SK-N-SH treated with all-trans-retinoic acid at 6 μM for 48 hours (cell line): ENCODE data around the gene TRIB2.

ENCODE experiments used
- ATAC-seq: fragments of 200-7000 bp; cut with Tn5 transposase; 3 replicates; pipeline ENCODE4 v1.9.1; 2020; ENCODE audit warnings: mild to moderate bottlenecking, moderate library complexity
- ARNTL ChIP-seq: fragments of 450-650 bp; formaldehyde crosslinking; IDR thresholded peaks from 2 replicates; pipeline ENCODE4 v1.5.0; 2020; ENCODE audit warnings: low read depth, mild to moderate bottlenecking, moderate library complexity, borderline replicate concordance
- CSDC2 ChIP-seq: fragments of 250-450 bp; sonication (Bioruptor Pico); IDR thresholded peaks from 2 replicates; pipeline ENCODE4 v1.5.0; 2020; ENCODE audit warnings: mild to moderate bottlenecking, moderate library complexity
- ESRRG ChIP-seq: fragments of 250-450 bp; sonication (Bioruptor Pico); IDR thresholded peaks from 2 replicates; pipeline ENCODE4 v1.6.1; 2021; ENCODE audit warnings: mild to moderate bottlenecking
- ISL1 ChIP-seq: fragments of 250-450 bp; sonication (Bioruptor Pico); IDR thresholded peaks from 2 replicates; pipeline ENCODE4 v2.1.2; 2022; ENCODE audit warnings: mild to moderate bottlenecking, moderate library complexity
- OSR1 ChIP-seq: fragments of 250-450 bp; sonication (Bioruptor Pico); IDR thresholded peaks from 2 replicates; pipeline ENCODE4 v1.8.0; 2022; ENCODE audit warnings: moderate library complexity, mild to moderate bottlenecking, inconsistent platforms
- PPARA ChIP-seq: fragments of 250-450 bp; sonication (Bioruptor Pico); IDR thresholded peaks from 2 replicates; pipeline ENCODE4 v1.5.0; 2020; ENCODE audit warnings: mild to moderate bottlenecking, borderline replicate concordance
- RARB ChIP-seq: fragments of 250-450 bp; sonication (Bioruptor Pico); IDR thresholded peaks from 2 replicates; pipeline ENCODE4 v1.8.0; 2021; ENCODE audit warnings: mild to moderate bottlenecking, moderate library complexity
- SNAI2 ChIP-seq: fragments of 250-450 bp; sonication (Bioruptor Pico); IDR thresholded peaks from 2 replicates; pipeline ENCODE4 v1.5.0; 2020; ENCODE audit warnings: mild to moderate bottlenecking, moderate library complexity
- TOX ChIP-seq: fragments of 250-450 bp; sonication (Bioruptor Pico); IDR thresholded peaks from 2 replicates; pipeline ENCODE4 v1.8.0; 2021; ENCODE audit warnings: mild to moderate bottlenecking, moderate library complexity, borderline replicate concordance
- ZC3H10 ChIP-seq: fragments of 250-450 bp; sonication (Bioruptor Pico); IDR thresholded peaks from 2 replicates; pipeline ENCODE4 v1.5.1; 2021; ENCODE audit warnings: mild to moderate bottlenecking, moderate library complexity
- ZFP3 ChIP-seq: fragments of 250-450 bp; sonication (Bioruptor Pico); IDR thresholded peaks from 2 replicates; pipeline ENCODE4 v1.5.0; 2020; ENCODE audit warnings: mild to moderate bottlenecking, moderate library complexity
- ZNF565 ChIP-seq: fragments of 450-650 bp; formaldehyde crosslinking; conservative IDR thresholded peaks from 2 replicates; pipeline ENCODE4 v1.5.0; 2020; ENCODE audit warnings: low read depth, mild to moderate bottlenecking, moderate library complexity
- ZNF70 ChIP-seq: fragments of 450-650 bp; formaldehyde crosslinking; IDR thresholded peaks from 2 replicates; pipeline ENCODE4 v1.5.0; 2020; ENCODE audit warnings: mild to moderate bottlenecking, moderate library complexity
- ZNF8 ChIP-seq: fragments of 450-650 bp; formaldehyde crosslinking; IDR thresholded peaks from 2 replicates; pipeline ENCODE4 v1.5.0; 2020; ENCODE audit warnings: mild to moderate bottlenecking, moderate library complexity
- TF ChIP-seq, protein P1 (sequence below): fragments of 250-450 bp; sonication (Bioruptor Pico); IDR thresholded peaks from 2 replicates; pipeline ENCODE4 v1.5.1; 2020; ENCODE audit warnings: low read depth, mild to moderate bottlenecking, moderate library complexity
- TF ChIP-seq, protein P2 (sequence below): fragments of 250-450 bp; sonication (Bioruptor Pico); IDR thresholded peaks from 2 replicates; pipeline ENCODE4 v1.8.0; 2020; ENCODE audit warnings: mild to moderate bottlenecking, moderate library complexity, borderline replicate concordance
- TF ChIP-seq, protein P3 (sequence below): fragments of 250-450 bp; sonication (Bioruptor Pico); IDR thresholded peaks from 2 replicates; pipeline ENCODE4 v1.5.1; 2021; ENCODE audit warnings: mild to moderate bottlenecking, moderate library complexity
- TF ChIP-seq, protein P4 (sequence below): fragments of 250-450 bp; sonication (Bioruptor Pico); IDR thresholded peaks from 2 replicates; pipeline ENCODE4 v1.8.0; 2021; ENCODE audit warnings: low read depth, mild to moderate bottlenecking, moderate library complexity, borderline replicate concordance
- TF ChIP-seq, protein P5 (sequence below): fragments of 250-450 bp; sonication (Bioruptor Pico); IDR thresholded peaks from 2 replicates; pipeline ENCODE4 v1.5.0; 2020; ENCODE audit warnings: mild to moderate bottlenecking, moderate library complexity

The TRIB2 gene

DNA sequence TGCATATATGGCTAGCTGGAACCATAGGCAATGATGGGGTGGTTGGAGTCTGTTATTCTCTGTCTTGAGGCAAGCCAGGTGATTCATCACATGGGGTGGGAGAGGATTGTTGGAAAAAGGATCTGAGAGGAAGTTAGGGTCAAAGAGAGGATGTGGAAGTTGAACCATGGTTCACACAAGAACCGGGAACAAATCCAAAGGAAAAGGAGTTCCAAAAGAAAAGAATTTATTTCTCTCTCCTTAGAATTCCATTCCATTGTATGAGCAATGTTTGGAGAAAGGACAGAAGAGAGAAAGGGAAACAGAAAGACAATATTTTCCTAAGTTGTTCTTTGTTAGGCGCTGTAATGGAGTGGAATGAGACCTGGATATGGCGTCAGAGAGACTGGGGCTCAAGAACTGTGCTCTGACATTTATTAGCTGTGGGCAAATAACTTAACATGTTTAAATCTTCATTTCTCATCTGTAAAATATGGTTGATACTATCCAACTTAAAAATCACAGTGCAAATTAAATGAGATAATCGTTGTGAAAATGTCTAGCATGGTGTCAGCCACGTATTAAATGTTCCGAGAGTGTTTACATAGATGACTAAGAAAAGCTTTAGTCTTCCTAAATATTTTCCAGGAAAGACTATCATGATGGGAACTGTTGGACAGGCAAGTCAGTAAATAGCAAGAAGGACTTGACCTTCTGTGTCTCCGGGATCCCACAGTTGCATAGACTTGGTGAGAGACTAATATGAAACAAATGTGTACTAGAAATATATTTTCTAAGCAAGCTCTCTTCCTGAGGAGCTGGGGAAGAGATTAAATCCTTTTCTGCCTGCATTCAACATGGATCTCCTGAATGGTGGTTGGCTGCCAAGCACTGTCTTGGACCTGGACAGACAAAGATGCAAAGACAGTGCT, 71.4 kb downstream of the TRIB2 start:
- ATAC-seq, result no peak

DNA sequence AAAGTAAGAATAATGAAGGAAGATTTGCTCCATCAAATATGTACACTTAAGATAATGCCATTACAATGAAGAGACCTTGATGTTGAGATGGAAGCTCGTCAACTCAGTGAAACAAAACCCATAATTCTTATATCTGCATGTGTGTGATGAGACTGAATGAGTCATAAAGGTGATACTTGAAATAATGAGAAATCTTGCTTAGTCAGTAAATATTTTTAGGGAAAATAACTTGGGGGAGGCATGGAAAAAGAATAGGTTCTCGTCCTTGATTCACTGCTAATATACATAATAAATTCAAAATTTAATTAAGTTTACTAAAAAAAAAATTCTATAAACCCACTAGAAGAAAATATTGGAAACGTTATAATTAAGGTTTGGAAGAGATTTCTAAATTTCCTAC, 75.2 kb downstream of the TRIB2 start:
- no peak for ATAC-seq
- TF ChIP-seq PPARA (CRISPR knock-in tag) (no peak), ZNF565 (no peak), ZFP3 (CRISPR knock-in tag) (no peak), ISL1 (no peak), ZC3H10 (CRISPR knock-in tag) (no peak), ARNTL (CRISPR knock-in tag) (no peak), CSDC2 (CRISPR knock-in tag) (no peak), ZNF8 (CRISPR knock-in tag) (no peak), RARB (no peak), TOX (no peak), OSR1 (CRISPR knock-in tag) (no peak)
- TF ChIP-seq, protein P1, sequence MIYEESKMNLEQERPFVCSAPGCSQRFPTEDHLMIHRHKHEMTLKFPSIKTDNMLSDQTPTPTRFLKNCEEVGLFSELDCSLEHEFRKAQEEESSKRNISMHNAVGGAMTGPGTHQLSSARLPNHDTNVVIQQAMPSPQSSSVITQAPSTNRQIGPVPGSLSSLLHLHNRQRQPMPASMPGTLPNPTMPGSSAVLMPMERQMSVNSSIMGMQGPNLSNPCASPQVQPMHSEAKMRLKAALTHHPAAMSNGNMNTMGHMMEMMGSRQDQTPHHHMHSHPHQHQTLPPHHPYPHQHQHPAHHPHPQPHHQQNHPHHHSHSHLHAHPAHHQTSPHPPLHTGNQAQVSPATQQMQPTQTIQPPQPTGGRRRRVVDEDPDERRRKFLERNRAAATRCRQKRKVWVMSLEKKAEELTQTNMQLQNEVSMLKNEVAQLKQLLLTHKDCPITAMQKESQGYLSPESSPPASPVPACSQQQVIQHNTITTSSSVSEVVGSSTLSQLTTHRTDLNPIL (CRISPR knock-in tag), result no peak
- TF ChIP-seq, protein P2, sequence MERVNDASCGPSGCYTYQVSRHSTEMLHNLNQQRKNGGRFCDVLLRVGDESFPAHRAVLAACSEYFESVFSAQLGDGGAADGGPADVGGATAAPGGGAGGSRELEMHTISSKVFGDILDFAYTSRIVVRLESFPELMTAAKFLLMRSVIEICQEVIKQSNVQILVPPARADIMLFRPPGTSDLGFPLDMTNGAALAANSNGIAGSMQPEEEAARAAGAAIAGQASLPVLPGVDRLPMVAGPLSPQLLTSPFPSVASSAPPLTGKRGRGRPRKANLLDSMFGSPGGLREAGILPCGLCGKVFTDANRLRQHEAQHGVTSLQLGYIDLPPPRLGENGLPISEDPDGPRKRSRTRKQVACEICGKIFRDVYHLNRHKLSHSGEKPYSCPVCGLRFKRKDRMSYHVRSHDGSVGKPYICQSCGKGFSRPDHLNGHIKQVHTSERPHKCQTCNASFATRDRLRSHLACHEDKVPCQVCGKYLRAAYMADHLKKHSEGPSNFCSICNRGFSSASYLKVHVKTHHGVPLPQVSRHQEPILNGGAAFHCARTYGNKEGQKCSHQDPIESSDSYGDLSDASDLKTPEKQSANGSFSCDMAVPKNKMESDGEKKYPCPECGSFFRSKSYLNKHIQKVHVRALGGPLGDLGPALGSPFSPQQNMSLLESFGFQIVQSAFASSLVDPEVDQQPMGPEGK (CRISPR knock-in tag), result no peak
- TF ChIP-seq, protein P3, sequence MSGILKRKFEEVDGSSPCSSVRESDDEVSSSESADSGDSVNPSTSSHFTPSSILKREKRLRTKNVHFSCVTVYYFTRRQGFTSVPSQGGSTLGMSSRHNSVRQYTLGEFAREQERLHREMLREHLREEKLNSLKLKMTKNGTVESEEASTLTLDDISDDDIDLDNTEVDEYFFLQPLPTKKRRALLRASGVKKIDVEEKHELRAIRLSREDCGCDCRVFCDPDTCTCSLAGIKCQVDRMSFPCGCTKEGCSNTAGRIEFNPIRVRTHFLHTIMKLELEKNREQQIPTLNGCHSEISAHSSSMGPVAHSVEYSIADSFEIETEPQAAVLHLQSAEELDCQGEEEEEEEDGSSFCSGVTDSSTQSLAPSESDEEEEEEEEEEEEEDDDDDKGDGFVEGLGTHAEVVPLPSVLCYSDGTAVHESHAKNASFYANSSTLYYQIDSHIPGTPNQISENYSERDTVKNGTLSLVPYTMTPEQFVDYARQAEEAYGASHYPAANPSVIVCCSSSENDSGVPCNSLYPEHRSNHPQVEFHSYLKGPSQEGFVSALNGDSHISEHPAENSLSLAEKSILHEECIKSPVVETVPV (CRISPR knock-in tag), result no peak

More for the DNA sequence above, 71.4 kb downstream of the TRIB2 start:
- no peak for TF ChIP-seq ZNF70 (CRISPR knock-in tag)
- no peak for TF ChIP-seq TOX
- TF ChIP-seq ARNTL (CRISPR knock-in tag), result no peak
- TF ChIP-seq CSDC2 (CRISPR knock-in tag), result no peak
- TF ChIP-seq, protein P4, sequence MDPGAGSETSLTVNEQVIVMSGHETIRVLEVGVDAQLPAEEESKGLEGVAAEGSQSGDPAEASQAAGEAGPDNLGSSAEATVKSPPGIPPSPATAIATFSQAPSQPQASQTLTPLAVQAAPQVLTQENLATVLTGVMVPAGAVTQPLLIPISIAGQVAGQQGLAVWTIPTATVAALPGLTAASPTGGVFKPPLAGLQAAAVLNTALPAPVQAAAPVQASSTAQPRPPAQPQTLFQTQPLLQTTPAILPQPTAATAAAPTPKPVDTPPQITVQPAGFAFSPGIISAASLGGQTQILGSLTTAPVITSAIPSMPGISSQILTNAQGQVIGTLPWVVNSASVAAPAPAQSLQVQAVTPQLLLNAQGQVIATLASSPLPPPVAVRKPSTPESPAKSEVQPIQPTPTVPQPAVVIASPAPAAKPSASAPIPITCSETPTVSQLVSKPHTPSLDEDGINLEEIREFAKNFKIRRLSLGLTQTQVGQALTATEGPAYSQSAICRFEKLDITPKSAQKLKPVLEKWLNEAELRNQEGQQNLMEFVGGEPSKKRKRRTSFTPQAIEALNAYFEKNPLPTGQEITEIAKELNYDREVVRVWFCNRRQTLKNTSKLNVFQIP (CRISPR knock-in tag), result no peak
- TF ChIP-seq, protein P2 (CRISPR knock-in tag), result no peak
- TF ChIP-seq, protein P1 (CRISPR knock-in tag), result no peak
- TF ChIP-seq SNAI2 (CRISPR knock-in tag), result no peak
- TF ChIP-seq ESRRG (CRISPR knock-in tag), result no peak
- TF ChIP-seq, protein P3 (CRISPR knock-in tag), result no peak
- TF ChIP-seq, protein P5, sequence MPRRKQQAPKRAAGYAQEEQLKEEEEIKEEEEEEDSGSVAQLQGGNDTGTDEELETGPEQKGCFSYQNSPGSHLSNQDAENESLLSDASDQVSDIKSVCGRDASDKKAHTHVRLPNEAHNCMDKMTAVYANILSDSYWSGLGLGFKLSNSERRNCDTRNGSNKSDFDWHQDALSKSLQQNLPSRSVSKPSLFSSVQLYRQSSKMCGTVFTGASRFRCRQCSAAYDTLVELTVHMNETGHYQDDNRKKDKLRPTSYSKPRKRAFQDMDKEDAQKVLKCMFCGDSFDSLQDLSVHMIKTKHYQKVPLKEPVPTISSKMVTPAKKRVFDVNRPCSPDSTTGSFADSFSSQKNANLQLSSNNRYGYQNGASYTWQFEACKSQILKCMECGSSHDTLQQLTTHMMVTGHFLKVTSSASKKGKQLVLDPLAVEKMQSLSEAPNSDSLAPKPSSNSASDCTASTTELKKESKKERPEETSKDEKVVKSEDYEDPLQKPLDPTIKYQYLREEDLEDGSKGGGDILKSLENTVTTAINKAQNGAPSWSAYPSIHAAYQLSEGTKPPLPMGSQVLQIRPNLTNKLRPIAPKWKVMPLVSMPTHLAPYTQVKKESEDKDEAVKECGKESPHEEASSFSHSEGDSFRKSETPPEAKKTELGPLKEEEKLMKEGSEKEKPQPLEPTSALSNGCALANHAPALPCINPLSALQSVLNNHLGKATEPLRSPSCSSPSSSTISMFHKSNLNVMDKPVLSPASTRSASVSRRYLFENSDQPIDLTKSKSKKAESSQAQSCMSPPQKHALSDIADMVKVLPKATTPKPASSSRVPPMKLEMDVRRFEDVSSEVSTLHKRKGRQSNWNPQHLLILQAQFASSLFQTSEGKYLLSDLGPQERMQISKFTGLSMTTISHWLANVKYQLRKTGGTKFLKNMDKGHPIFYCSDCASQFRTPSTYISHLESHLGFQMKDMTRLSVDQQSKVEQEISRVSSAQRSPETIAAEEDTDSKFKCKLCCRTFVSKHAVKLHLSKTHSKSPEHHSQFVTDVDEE (CRISPR knock-in tag), result no peak
- no peak for TF ChIP-seq ZNF565
- no peak for TF ChIP-seq ZFP3 (CRISPR knock-in tag)
